GM12801 (cell line): Measurements from ENCODE around the gene UBE2L3.

Experiments
- CTCF ChIP-seq: IDR thresholded peaks from one replicate; pipeline ENCODE4 v1.5.1; 2011; ENCODE audit warnings: control low read depth; ENCODE audit not compliant: insufficient read length; ENCODE audit errors: extremely low read depth

UBE2L3 gene

GRCh38 chr22:21643533-21644357 lies 76.2 kb downstream of the UBE2L3 start:
- TF ChIP-seq CTCF: no peak

- peak; percentile 79 for TF ChIP-seq CTCF
These were observed 79.4 kb downstream of the UBE2L3 start for GRCh38 chr22:21646608-21647590.

- TF ChIP-seq CTCF: no peak
These were observed 82.8 kb downstream of the UBE2L3 start for GRCh38 chr22:21650280-21650679.

- TF ChIP-seq CTCF: no peak
These were observed 83.5 kb downstream of the UBE2L3 start for GRCh38 chr22:21650823-21651520.

GRCh38 chr22:21651521-21652009 lies 84.1 kb downstream of the UBE2L3 start:
- no peak for TF ChIP-seq CTCF

GRCh38 chr22:21652010-21652546 lies 84.6 kb downstream of the UBE2L3 start:
- no peak for TF ChIP-seq CTCF
